K562 (cell line): ENCODE data around the gene PEPD. TPM values are rescaled to one million over a fixed set of nuclear protein-coding genes. Genes with fewer than 3 reads are reported as not detected.

ENCODE experiments used
- ATAC-seq: fragments of 200-7000 bp; cut with Tn5 transposase; 3 replicates; pipeline ENCODE4 v1.9.1; 2020; ENCODE audit warnings: moderate library complexity
- BruUV-seq: library from RNA; stranded (reverse); fragments of 400-500 nt; replicated peaks from 2 replicates; lab custom pipeline; 2021; lab: Mats Ljungman, UMichigan
- CTCF ChIA-PET: fragments of 300-600 bp; formaldehyde crosslinking; extraction: SDS; loops from one replicate; lab custom pipeline; 2021; ENCODE audit warnings: low intra/inter-chr PET ratio; lab: Yijun Ruan, JAX
- POLR2A ChIA-PET: fragments of 300-600, 350-650 bp; sonication (Branson Sonifier 250); formaldehyde crosslinking; extraction: SDS; loops from one replicate; lab custom pipeline; 2021; ENCODE audit warnings: antibody characterized with exemption, inconsistent platforms; lab: Yijun Ruan, JAX
- DNase-seq, 4 experiments: peaks; one replicate each; pipeline versions ENCODE4 v3.0.0 to v3.0.0-alpha.2; 2011 to 2018; ENCODE audit warnings: low spot score in 3 of 4, mixed read lengths in 3 of 4; ENCODE audit errors: extremely low read depth in 1 of 4
- FAIRE-seq: peaks from 2 replicates; lab custom pipeline; 2011; peaks lifted over from hg19 to GRCh38; lab: Jason Lieb, UNC
- H2AFZ ChIP-seq: 2 replicates; pipeline ENCODE4 v1.6.0; 2011; ENCODE audit warnings: low read depth, low read length, control low read depth, inconsistent platforms
- H3K27ac ChIP-seq: fragments of 200-600 bp; 3 replicates; pipeline ENCODE4 v1.8.0; 2011; ENCODE audit warnings: low read depth, mild to moderate bottlenecking, control low read depth, inconsistent platforms, low read length, moderate library complexity, mixed read lengths; ENCODE audit errors: extremely low read depth
- H3K27me3 ChIP-seq, 2 experiments: fragments of 300-600 bp in 1 of 2; 2 replicates in 1 of 2; 3 replicates in 1 of 2; pipeline versions ENCODE4 v1.6.0 to v1.8.0; 2011; ENCODE audit warnings: inconsistent platforms in 2 of 2, low read length in 2 of 2, mild to moderate bottlenecking in 1 of 2, mixed read lengths in 1 of 2, moderate library complexity in 1 of 2; ENCODE audit not compliant: control insufficient read depth in 2 of 2, insufficient read depth in 2 of 2
- H3K36me3 ChIP-seq: fragments of 300-600 bp; 3 replicates; pipeline ENCODE4 v1.8.0; 2011; ENCODE audit warnings: mild to moderate bottlenecking, low read length, inconsistent platforms; ENCODE audit not compliant: control insufficient read depth, insufficient read depth
- H3K4me1 ChIP-seq, 2 experiments: fragments of 200-600 bp in 1 of 2; replicated peaks in 1 of 2; 2 replicates in 1 of 2; 3 replicates in 1 of 2; pipeline versions ENCODE4 v1.5.1 to v1.8.0; 2011; ENCODE audit warnings: inconsistent platforms in 2 of 2, low read length in 2 of 2, mild to moderate bottlenecking in 1 of 2, mixed read lengths in 1 of 2, moderate library complexity in 1 of 2; ENCODE audit not compliant: control insufficient read depth in 2 of 2, insufficient read depth in 2 of 2
- H3K4me2 ChIP-seq: 2 replicates; pipeline ENCODE4 v1.6.1; 2011; ENCODE audit warnings: low read length, control low read depth, inconsistent platforms, mixed read lengths; ENCODE audit not compliant: insufficient read depth
- H3K4me3 ChIP-seq: fragments of 200-600 bp; sonication (generic), shearing (Covaris generic); 2 replicates; pipeline ENCODE4 v1.5.1; 2016; ENCODE audit warnings: control low read depth, inconsistent platforms
- H3K79me2 ChIP-seq: fragments of 200-600 bp; 3 replicates; pipeline ENCODE4 v1.8.0; 2011; ENCODE audit warnings: low read length, inconsistent platforms; ENCODE audit not compliant: control insufficient read depth, insufficient read depth
- H3K9ac ChIP-seq, 2 experiments: 2 replicates each; pipeline versions ENCODE4 v1.6.0 to v1.6.1; 2011; ENCODE audit warnings: low read depth in 2 of 2, low read length in 2 of 2, control low read depth in 1 of 2, inconsistent platforms in 1 of 2, mild to moderate bottlenecking in 1 of 2, mixed read lengths in 1 of 2; ENCODE audit not compliant: insufficient read depth in 1 of 2
- H3K9me1 ChIP-seq: one replicate; pipeline ENCODE4 v1.6.0; 2011; ENCODE audit warnings: inconsistent platforms, mild to moderate bottlenecking, low read length, moderate library complexity; ENCODE audit not compliant: control insufficient read depth, insufficient read depth
- H3K9me3 ChIP-seq: replicated peaks from 2 replicates; pipeline ENCODE4 v1.5.1; 2011; ENCODE audit warnings: low read depth, low read length, inconsistent platforms; ENCODE audit not compliant: control insufficient read depth, insufficient read depth
- H4K20me1 ChIP-seq: replicated peaks from 2 replicates; pipeline ENCODE4 v1.6.1; 2011; ENCODE audit warnings: low read length, inconsistent platforms, mixed read lengths; ENCODE audit not compliant: control insufficient read depth, insufficient read depth
- BHLHE40 ChIP-seq: IDR thresholded peaks from 2 replicates; pipeline ENCODE4 v1.6.1; 2011; ENCODE audit warnings: low read length, improper control_type of control experiment
- CBFB ChIP-seq: sonication (generic); formaldehyde crosslinking; IDR thresholded peaks from 2 replicates; pipeline ENCODE4 v1.4.0; 2020; ENCODE audit warnings: mild to moderate bottlenecking, missing genetic modification reagents
- HDAC8 ChIP-seq: fragments of 450-650 bp; IDR thresholded peaks from 2 replicates; pipeline ENCODE4 v1.6.1; 2016; ENCODE audit warnings: mild to moderate bottlenecking, missing genetic modification characterization, moderate library complexity, missing compliant biosample characterization
- PML ChIP-seq: IDR thresholded peaks from 2 replicates; pipeline ENCODE4 v1.6.1; 2012; ENCODE audit warnings: low read length, inconsistent platforms
- TSC22D4 ChIP-seq: fragments of 450-650 bp; IDR thresholded peaks from 2 replicates; pipeline ENCODE4 v1.6.1; 2016; ENCODE audit warnings: missing genetic modification characterization, missing biosample characterization, control low read depth
- ZFP36 ChIP-seq: fragments of 150-350 bp; IDR thresholded peaks from 2 replicates; pipeline ENCODE4 v1.6.1; 2018; ENCODE audit warnings: low read length, low read depth; ENCODE audit not compliant: partially characterized antibody
- WGBS: fragments of 100-300 bp; shearing (Covaris generic); methylation state at CpG from one replicate; pipeline ENCODE4 v1.1.6; 2016; ENCODE audit warnings: low coverage, mixed read lengths; ENCODE audit not compliant: insufficient coverage; ENCODE audit errors: missing lambda C conversion rate; 5-methylcytosine and 5-hydroxymethylcytosine counted together
- in situ Hi-C: fragments of 300-500 bp; cut with MboI; formaldehyde crosslinking; loops from 4 replicates; pipeline ENCODE4 v1.15.0; 2018; ENCODE audit warnings: inconsistent platforms, mixed read lengths
- intact Hi-C: fragments of 100-400 bp; cut with micrococcal nuclease; formaldehyde crosslinking; loops from 2 replicates; pipeline ENCODE4 v1.14.2; 2022
- polyA plus RNA-seq, 8 experiments: library from polyadenylated mRNA; depleted of rRNA in 4 of 8; stranded (reverse) in 5 of 8; unstranded in 3 of 8; fragments of >200 nt; fragmentation: Nextera tagmentation in 2 of 8; fragmentation: Illumina TruSeq in 1 of 8; extraction: Ambion mirVana in 2 of 8; extraction: Trizol in 1 of 8; gene quantifications; 2 replicates each; pipeline versions ENCODE4 v1.2.1 to v1.2.3, GENCODE V29; 2011 to 2014; ENCODE audit warnings: inconsistent platforms in 1 of 8, missing spikeins in 1 of 8
- total RNA-seq, 7 experiments: library from RNA; depleted of rRNA in 6 of 7; stranded (reverse); fragments of >200 nt in 6 of 7; fragmentation: Illumina TruSeq in 2 of 7; extraction: Trizol in 2 of 7; gene quantifications; 2 replicates each; pipeline versions ENCODE4 v1.2.1 to v1.2.3, GENCODE V29; 2011 to 2021; ENCODE audit warnings: low replicate concordance in 1 of 7
- TF ChIP-seq, protein P1 (sequence below): fragments of 450-650 bp; formaldehyde crosslinking; IDR thresholded peaks from 2 replicates; pipeline ENCODE4 v1.4.0; 2020; ENCODE audit warnings: mild to moderate bottlenecking, mixed read lengths
- TF ChIP-seq, protein P2 (sequence below): fragments of 250-450 bp; sonication (Bioruptor Pico); IDR thresholded peaks from 2 replicates; pipeline ENCODE4 v1.5.0; 2022; ENCODE audit warnings: mild to moderate bottlenecking

PEPD gene
- total and polyA plus RNA-seq, 9 of the 15 experiments (the other 6 are each of a cell fraction or from before 2014, with no cell fraction given): 1.3 to 19.2 (median 16.0) TPM

DNA sequence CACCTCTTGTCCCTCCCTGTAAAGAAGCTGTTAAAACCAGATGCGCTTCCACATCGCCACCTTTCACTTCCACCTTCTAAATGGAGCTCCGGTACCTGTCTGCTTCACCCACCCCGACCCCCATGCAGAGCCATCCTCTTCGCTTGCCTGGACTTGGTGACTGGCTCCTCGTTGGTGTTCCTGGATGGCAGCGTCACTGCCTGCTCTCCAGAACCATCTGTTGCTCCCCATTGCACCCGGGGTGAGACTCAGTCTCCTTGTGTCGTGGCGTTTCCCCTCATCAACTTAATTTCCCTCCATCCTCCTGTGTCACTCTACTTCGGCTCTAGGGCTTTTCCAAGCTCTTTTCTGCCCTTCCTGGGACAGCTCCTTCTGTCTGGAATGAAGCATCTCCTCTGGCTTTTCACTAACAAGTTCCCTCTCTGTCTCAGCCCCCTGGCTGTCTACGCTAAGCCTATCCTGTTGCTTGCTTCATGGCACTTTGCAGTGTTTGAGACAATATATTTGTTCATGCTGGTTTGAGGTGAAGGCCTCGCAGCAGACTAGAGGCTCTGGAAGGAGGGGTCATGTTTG is 137.8 kb downstream of the PEPD start:
- no peaks in the 10 kb centered on the region for H3K9me3 ChIP-seq
- H3K79me2 ChIP-seq: peaks cover 34% of the 10 kb centered on the region
- no TSS peak for BruUV-seq
- H3K4me1 ChIP-seq: peaks cover 0 to 5% of the 10 kb centered on the region in 2 experiments; a peak in 1 of 5 replicates
- no peaks in the 10 kb centered on the region for H3K27me3 ChIP-seq
- H4K20me1 ChIP-seq: peaks cover 63% of the 10 kb centered on the region
- H3K9me1 ChIP-seq: no peaks in the 10 kb centered on the region
- no peak for ATAC-seq
- H3K9ac ChIP-seq: no peak overlapping the region
- no peak overlapping the region for H3K27ac ChIP-seq
- 79% methylated on average over 13 of the region's 13 CpGs for WGBS
- ChIA-PET CTCF (no interaction called here), POLR2A (interaction anchor here (1.2 to 6.1 kb wide), 5 partner anchors 11 to 200 kb away, joined by 4 to 50 read pairs (median 5); partner anchors contain the start of gene CEBPG)
- no peak for FAIRE-seq
- no peak overlapping the region for H3K4me3 ChIP-seq
- in situ Hi-C loops: no loop called here
- intact Hi-C loops: no loop called here
- no peak overlapping the region for H3K4me2 ChIP-seq
- peaks cover 28% of the 10 kb centered on the region for H3K36me3 ChIP-seq
- no peak for DNase-seq
- H2AFZ ChIP-seq: no peak overlapping the region
- TF ChIP-seq, protein P1, sequence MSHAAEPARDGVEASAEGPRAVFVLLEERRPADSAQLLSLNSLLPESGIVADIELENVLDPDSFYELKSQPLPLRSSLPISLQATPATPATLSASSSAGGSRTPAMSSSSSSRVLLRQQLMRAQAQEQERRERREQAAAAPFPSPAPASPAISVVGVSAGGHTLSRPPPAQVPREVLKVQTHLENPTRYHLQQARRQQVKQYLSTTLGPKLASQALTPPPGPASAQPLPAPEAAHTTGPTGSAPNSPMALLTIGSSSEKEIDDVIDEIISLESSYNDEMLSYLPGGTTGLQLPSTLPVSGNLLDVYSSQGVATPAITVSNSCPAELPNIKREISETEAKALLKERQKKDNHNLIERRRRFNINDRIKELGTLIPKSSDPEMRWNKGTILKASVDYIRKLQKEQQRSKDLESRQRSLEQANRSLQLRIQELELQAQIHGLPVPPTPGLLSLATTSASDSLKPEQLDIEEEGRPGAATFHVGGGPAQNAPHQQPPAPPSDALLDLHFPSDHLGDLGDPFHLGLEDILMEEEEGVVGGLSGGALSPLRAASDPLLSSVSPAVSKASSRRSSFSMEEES (CRISPR knock-in tag): no peak
- TF ChIP-seq ZFP36: peak; percentile 59

DNA sequence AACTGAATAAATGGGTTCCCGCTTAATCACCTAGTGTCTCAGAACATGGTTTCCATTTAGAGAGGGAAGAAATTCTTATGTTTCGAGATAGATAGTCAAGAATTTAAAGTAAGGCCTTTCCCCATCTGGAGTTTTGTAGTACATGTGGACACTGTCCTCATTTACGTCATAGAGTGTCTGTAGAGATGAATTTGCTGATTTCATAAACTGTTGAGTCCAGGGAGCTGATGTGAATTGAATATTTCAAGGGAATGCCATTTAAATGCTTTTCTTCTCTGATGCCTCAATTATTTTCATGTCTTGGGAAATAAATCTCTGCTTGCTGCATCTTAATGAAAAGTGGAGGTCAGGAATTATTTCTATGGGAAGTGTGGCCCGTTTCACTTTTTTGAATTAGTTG is 138.6 kb downstream of the PEPD start:
- ChIA-PET CTCF (no interaction called here), POLR2A (interaction anchor here (0.7 to 6.1 kb wide), 3 partner anchors 10 to 17 kb away, joined by 3 to 50 read pairs (median 9); partner anchors contain the start of gene CEBPG)
- 84% methylated on average over 4 of the region's 4 CpGs for WGBS
- ATAC-seq: no peak
- Histone ChIP-seq H3K9ac (no peak overlapping the region), H3K4me2 (no peak overlapping the region), H3K9me3 (no peaks in the 10 kb centered on the region), H3K79me2 (peaks cover 42% of the 10 kb centered on the region), H3K4me3 (no peak overlapping the region), H3K36me3 (peaks cover 29% of the 10 kb centered on the region), H3K9me1 (no peaks in the 10 kb centered on the region), H3K4me1 (no peaks in the 10 kb centered on the region; a peak in 1 of 5 replicates), H2AFZ (no peak overlapping the region), H3K27me3 (no peaks in the 10 kb centered on the region), H4K20me1 (peaks cover 72% of the 10 kb centered on the region), H3K27ac (no peak overlapping the region)
- no TSS peak for BruUV-seq
- intact Hi-C loops: no loop called here
- no peak for DNase-seq
- TF ChIP-seq HDAC8 (tag) (no peak), CBFB (no peak), PML (no peak), BHLHE40 (no peak), TSC22D4 (no peak)
- TF ChIP-seq, protein P2, sequence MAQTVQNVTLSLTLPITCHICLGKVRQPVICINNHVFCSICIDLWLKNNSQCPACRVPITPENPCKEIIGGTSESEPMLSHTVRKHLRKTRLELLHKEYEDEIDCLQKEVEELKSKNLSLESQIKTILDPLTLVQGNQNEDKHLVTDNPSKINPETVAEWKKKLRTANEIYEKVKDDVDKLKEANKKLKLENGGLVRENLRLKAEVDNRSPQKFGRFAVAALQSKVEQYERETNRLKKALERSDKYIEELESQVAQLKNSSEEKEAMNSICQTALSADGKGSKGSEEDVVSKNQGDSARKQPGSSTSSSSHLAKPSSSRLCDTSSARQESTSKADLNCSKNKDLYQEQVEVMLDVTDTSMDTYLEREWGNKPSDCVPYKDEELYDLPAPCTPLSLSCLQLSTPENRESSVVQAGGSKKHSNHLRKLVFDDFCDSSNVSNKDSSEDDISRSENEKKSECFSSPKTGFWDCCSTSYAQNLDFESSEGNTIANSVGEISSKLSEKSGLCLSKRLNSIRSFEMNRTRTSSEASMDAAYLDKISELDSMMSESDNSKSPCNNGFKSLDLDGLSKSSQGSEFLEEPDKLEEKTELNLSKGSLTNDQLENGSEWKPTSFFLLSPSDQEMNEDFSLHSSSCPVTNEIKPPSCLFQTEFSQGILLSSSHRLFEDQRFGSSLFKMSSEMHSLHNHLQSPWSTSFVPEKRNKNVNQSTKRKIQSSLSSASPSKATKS (CRISPR knock-in tag): no peak
- FAIRE-seq: no peak
- in situ Hi-C loops: no loop called here
